Common myeloid progenitor, CD34-positive (primary cell): ENCODE results near the gene PEX5L.
A peak's percentile ranks its signal among the peaks of the same experiment; 100 is the strongest.

Experiments used
- CTCF ChIA-PET: fragments of 350-600 bp; sonication (Branson Sonifier 250); formaldehyde crosslinking; loops from one replicate; lab custom pipeline; 2021; ENCODE audit warnings: antibody characterized with exemption; lab: Charles Lee
- POLR2A ChIA-PET: fragments of 350-600 bp; sonication (Branson Sonifier 250); formaldehyde crosslinking; loops from one replicate; lab custom pipeline; 2021; ENCODE audit warnings: antibody characterized with exemption; lab: Charles Lee
- DNase-seq, 3 donors: peaks; one replicate each; pipeline versions ENCODE4 v3.0.0 to v3.0.0-alpha.2; 2013
- H3K27ac ChIP-seq, 2 experiments: 1 replicate in 1 of 2; 2 replicates in 1 of 2; pipeline ENCODE4 v1.7.0; 2013; ENCODE audit warnings: inconsistent platforms in 2 of 2, low read length in 2 of 2, mild to moderate bottlenecking in 2 of 2, low read depth in 1 of 2, moderate library complexity in 1 of 2; ENCODE audit not compliant: severe bottlenecking in 2 of 2, insufficient read depth in 1 of 2, poor library complexity in 1 of 2
- H3K27me3 ChIP-seq, 5 experiments: replicated peaks in 2 of 5; 1 replicate in 3 of 5; 2 replicates in 2 of 5; pipeline versions ENCODE4 v1.6.1 to v1.7.0; 2013; ENCODE audit warnings: low read length in 4 of 5, mild to moderate bottlenecking in 2 of 5, moderate library complexity in 2 of 5, inconsistent platforms in 1 of 5; ENCODE audit not compliant: insufficient read depth in 5 of 5, control insufficient read depth in 4 of 5
- H3K36me3 ChIP-seq, 4 experiments: 1 replicate in 2 of 4; 2 replicates in 2 of 4; pipeline versions ENCODE4 v1.6.1 to v1.7.0; 2013; ENCODE audit warnings: low read length in 3 of 4, control low read depth in 1 of 4, mild to moderate bottlenecking in 1 of 4; ENCODE audit not compliant: control insufficient read depth in 4 of 4, insufficient read depth in 4 of 4
- H3K4me1 ChIP-seq, 4 experiments: 1 replicate in 3 of 4; 2 replicates in 1 of 4; pipeline versions ENCODE4 v1.6.1 to v1.7.1; 2013; ENCODE audit warnings: low read length in 3 of 4, mild to moderate bottlenecking in 3 of 4, control low read depth in 1 of 4, inconsistent platforms in 1 of 4, moderate library complexity in 1 of 4; ENCODE audit not compliant: control insufficient read depth in 4 of 4, insufficient read depth in 4 of 4; ENCODE audit errors: control extremely low read depth in 1 of 4
- H3K4me3 ChIP-seq, 7 experiments: 1 replicate in 4 of 7; 2 replicates in 3 of 7; pipeline versions ENCODE4 v1.5.1 to v1.7.0; 2013; ENCODE audit warnings: mild to moderate bottlenecking in 7 of 7, low read length in 6 of 7, moderate library complexity in 6 of 7, inconsistent platforms in 2 of 7, low read depth in 2 of 7, control low read depth in 1 of 7; ENCODE audit not compliant: insufficient read depth in 4 of 7, control insufficient read depth in 1 of 7; ENCODE audit errors: extremely low read depth in 1 of 7
- H3K9me3 ChIP-seq, 5 experiments: 1 replicate in 4 of 5; 2 replicates in 1 of 5; pipeline versions ENCODE4 v1.6.1 to v1.7.1; 2013; ENCODE audit warnings: low read length in 4 of 5, mild to moderate bottlenecking in 2 of 5, inconsistent platforms in 1 of 5, low read depth in 1 of 5, moderate library complexity in 1 of 5; ENCODE audit not compliant: control insufficient read depth in 4 of 5, insufficient read depth in 2 of 5; ENCODE audit errors: control extremely low read depth in 1 of 5
- WGBS: methylation state at CpG from one replicate; pipeline ENCODE4 v1.1.5; 2013; ENCODE audit not compliant: insufficient coverage; 5-methylcytosine and 5-hydroxymethylcytosine counted together

The PEX5L gene

GRCh38 chr3:179943117-179943880, 93.4 kb downstream of the PEX5L start:
- DNase-seq, result no peak
- H3K27me3 ChIP-seq, result peaks cover 8 to 64% (median 27%) of the 10 kb centered on the region in 5 experiments
- POLR2A ChIA-PET, result no interaction called here
- no peak overlapping the region for H3K4me3 ChIP-seq
- H3K4me1 ChIP-seq, result peaks cover 0 to 2% (median 0%) of the 10 kb centered on the region in 4 experiments
- H3K36me3 ChIP-seq, result no peaks in the 10 kb centered on the region
- WGBS, result no CpG with 5 or more reads among the region's 6 CpGs
- CTCF ChIA-PET, result interaction anchor here (2.3 kb wide), 1 partner anchor 14 kb away, joined by 6 read pairs; no protein-coding TSS in a partner anchor
- H3K27ac ChIP-seq, result no peak overlapping the region
- H3K9me3 ChIP-seq, result peaks cover 0 to 2% (median 0%) of the 10 kb centered on the region in 5 experiments

- DNase-seq, result no peak
- POLR2A ChIA-PET, result no interaction called here
- Histone ChIP-seq H3K4me1 (peaks cover 0 to 2% (median 0%) of the 10 kb centered on the region in 4 experiments), H3K9me3 (peaks cover 0 to 2% (median 0%) of the 10 kb centered on the region in 5 experiments), H3K27ac (no peak overlapping the region), H3K27me3 (peaks cover 9 to 60% (median 32%) of the 10 kb centered on the region in 5 experiments), H3K36me3 (no peaks in the 10 kb centered on the region), H3K4me3 (peak overlapping the region in 2 of 7 experiments; percentile 13 to 21)
- WGBS, result 36% methylated on average over 6 of the region's 11 CpGs
- CTCF ChIA-PET, result interaction anchor here (2.3 kb wide), 1 partner anchor 14 kb away, joined by 6 read pairs; no protein-coding TSS in a partner anchor
These were observed 94.1 kb downstream of the PEX5L start for GRCh38 chr3:179942553-179943075.

GRCh38 chr3:179935710-179936109, 101.0 kb downstream of the PEX5L start:
- no peaks in the 10 kb centered on the region for H3K4me1 ChIP-seq
- no peaks in the 10 kb centered on the region for H3K36me3 ChIP-seq
- ChIA-PET CTCF (no interaction called here), POLR2A (no interaction called here)
- DNase-seq, result no peak
- peaks cover 0 to 4% (median 0%) of the 10 kb centered on the region in 5 experiments for H3K9me3 ChIP-seq
- peaks cover 4 to 27% (median 8%) of the 10 kb centered on the region in 5 experiments for H3K27me3 ChIP-seq
- no peak overlapping the region for H3K27ac ChIP-seq
- no peak overlapping the region for H3K4me3 ChIP-seq
- WGBS, result 88% methylated on average over 1 of the region's 2 CpGs

- WGBS, result 94% methylated on average over 2 of the region's 4 CpGs
- ChIA-PET CTCF (no interaction called here), POLR2A (no interaction called here)
- H3K27me3 ChIP-seq, result peaks cover 4 to 28% (median 9%) of the 10 kb centered on the region in 5 experiments
- no peaks in the 10 kb centered on the region for H3K4me1 ChIP-seq
- H3K36me3 ChIP-seq, result no peaks in the 10 kb centered on the region
- no peak overlapping the region for H3K4me3 ChIP-seq
- H3K27ac ChIP-seq, result no peak overlapping the region
- no peak for DNase-seq
- peaks cover 0 to 4% (median 0%) of the 10 kb centered on the region in 5 experiments for H3K9me3 ChIP-seq
These were observed 102.8 kb downstream of the PEX5L start for GRCh38 chr3:179933914-179934313.

- CTCF ChIA-PET, result no interaction called here
- WGBS, result 98% methylated on average over 4 of the region's 4 CpGs
These were observed 103.7 kb downstream of the PEX5L start for GRCh38 chr3:179933080-179933479.

GRCh38 chr3:179932674-179933073, 104.1 kb downstream of the PEX5L start:
- no peak overlapping the region for H3K27ac ChIP-seq
- H3K36me3 ChIP-seq, result no peaks in the 10 kb centered on the region
- H3K27me3 ChIP-seq, result peaks cover 0 to 21% (median 5%) of the 10 kb centered on the region in 5 experiments
- H3K9me3 ChIP-seq, result peaks cover 0 to 4% (median 0%) of the 10 kb centered on the region in 5 experiments
- H3K4me1 ChIP-seq, result no peaks in the 10 kb centered on the region
- DNase-seq, result no peak
- CTCF ChIA-PET, result no interaction called here
- H3K4me3 ChIP-seq, result no peak overlapping the region
- POLR2A ChIA-PET, result no interaction called here
- WGBS, result no CpG with 5 or more reads among the region's 1 CpG

More at GRCh38 chr3:179933080-179933479, 103.7 kb downstream of the PEX5L start:
- DNase-seq, result no peak
- Histone ChIP-seq H3K27ac (no peak overlapping the region), H3K27me3 (peaks cover 0 to 24% (median 9%) of the 10 kb centered on the region in 5 experiments), H3K4me1 (no peaks in the 10 kb centered on the region), H3K9me3 (peaks cover 0 to 4% (median 0%) of the 10 kb centered on the region in 5 experiments), H3K36me3 (no peaks in the 10 kb centered on the region), H3K4me3 (no peak overlapping the region)
- POLR2A ChIA-PET, result no interaction called here

- H3K27ac ChIP-seq, result no peak overlapping the region
- H3K36me3 ChIP-seq, result no peaks in the 10 kb centered on the region
- no CpG with 5 or more reads among the region's 1 CpG for WGBS
- CTCF ChIA-PET, result interaction anchor here (0.5 to 1.7 kb wide), 17 partner anchors 12 to 666 kb away, joined by 3 to 7 read pairs (median 3); no protein-coding TSS in a partner anchor
- no peak overlapping the region for H3K4me3 ChIP-seq
- DNase-seq, result peak; percentile 50 to 74 (median 65)
- no peaks in the 10 kb centered on the region for H3K4me1 ChIP-seq
- POLR2A ChIA-PET, result no interaction called here
- no peaks in the 10 kb centered on the region for H3K9me3 ChIP-seq
- peaks cover 0 to 30% (median 9%) of the 10 kb centered on the region in 5 experiments for H3K27me3 ChIP-seq
These were observed 107.6 kb downstream of the PEX5L start for GRCh38 chr3:179929091-179929529.
